Stimulated activated CD4-positive, alpha-beta T cell treated with anti-CD3 and anti-CD28 coated beads, Interleukin-4, amount 100 ng/mL, for 24 hours (primary cell): ENCODE results near the gene USP15.
"Not testable (repeated sequence)": the region's sequence is repeated elsewhere in the genome, so short reads cannot be mapped to it uniquely, and the experiment has no call there.

Experiments
- DNase-seq: peaks from one replicate; pipeline ENCODE4 v3.0.0-alpha.2; 2020

Gene USP15

GRCh38 chr12:62379026-62379722 lies 119.0 kb downstream of the USP15 start:
- DNase-seq: no peak

GRCh38 chr12:62379723-62380045 lies 119.5 kb downstream of the USP15 start:
- DNase-seq: no peak

GRCh38 chr12:62382526-62382925 lies 122.3 kb downstream of the USP15 start:
- no peak for DNase-seq

GRCh38 chr12:62396750-62397149 lies 136.5 kb downstream of the USP15 start:
- no peak for DNase-seq

GRCh38 chr12:62400135-62400534 lies 139.9 kb downstream of the USP15 start:
- DNase-seq: no peak

- DNase-seq: no peak
These were observed 141.4 kb downstream of the USP15 start for GRCh38 chr12:62401631-62402030.

- no peak for DNase-seq
These were observed 142.8 kb downstream of the USP15 start for GRCh38 chr12:62403031-62403430.

- no peak for DNase-seq
These were observed 147.4 kb downstream of the USP15 start for GRCh38 chr12:62407587-62407986.

GRCh38 chr12:62409068-62409467 lies 148.9 kb downstream of the USP15 start:
- DNase-seq: no peak

GRCh38 chr12:62414180-62414579 lies 154.0 kb downstream of the USP15 start:
- DNase-seq: no peak

- no peak for DNase-seq
These were observed 165.9 kb downstream of the USP15 start for GRCh38 chr12:62426089-62426488.

GRCh38 chr12:62429457-62429856 lies 169.3 kb downstream of the USP15 start:
- no peak for DNase-seq

GRCh38 chr12:62434494-62435302 lies 174.5 kb downstream of the USP15 start:
- DNase-seq: no peak

- DNase-seq: peak; percentile 26
These were observed 175.3 kb downstream of the USP15 start for GRCh38 chr12:62435303-62436163.

GRCh38 chr12:62436164-62436503 lies 175.9 kb downstream of the USP15 start:
- DNase-seq: no peak

GRCh38 chr12:62438098-62438692 lies 178.0 kb downstream of the USP15 start:
- DNase-seq: peak; percentile 65

GRCh38 chr12:62446754-62447452 lies 186.7 kb downstream of the USP15 start:
- no peak for DNase-seq

GRCh38 chr12:62448436-62448835 lies 188.2 kb downstream of the USP15 start:
- DNase-seq: no peak

- not testable (repeated sequence) for DNase-seq
These were observed 195.2 kb downstream of the USP15 start for GRCh38 chr12:62455429-62455828.

GRCh38 chr12:62458626-62459025 lies 198.4 kb downstream of the USP15 start:
- no peak for DNase-seq

- no peak for DNase-seq
These were observed 199.8 kb downstream of the USP15 start for GRCh38 chr12:62459976-62460375.

- DNase-seq: not testable (repeated sequence)
These were observed 201.1 kb downstream of the USP15 start for GRCh38 chr12:62461171-62461837.
